Esophagus muscularis mucosa (tissue), 4 donors: ENCODE data around the gene KLHL8. TPM values are rescaled to one million over a fixed set of nuclear protein-coding genes. Genes with fewer than 3 reads are reported as not detected.
"Not testable (repeated sequence)": the region's sequence is repeated elsewhere in the genome, so short reads cannot be mapped to it uniquely, and the experiment has no call there.

Experiments used
- DNase-seq: peaks from one replicate; pipeline ENCODE4 v3.0.0-alpha.2; 2017; ENCODE audit errors: extremely low spot score
- H3K27ac ChIP-seq, 4 donors: fragments of 200-600 bp; sonication (generic); replicated peaks in 1 of 4; 1 replicate in 3 of 4; 2 replicates in 1 of 4; pipeline ENCODE4 v1.5.1; 2016 to 2019; ENCODE audit warnings: mild to moderate bottlenecking in 1 of 4
- H3K27me3 ChIP-seq, 4 donors: fragments of 200-600 bp; sonication (generic); one replicate each; pipeline versions ENCODE4 v1.5.1 to v1.6.0; 2016 to 2019
- H3K36me3 ChIP-seq, 4 donors: fragments of 200-600 bp; sonication (generic); one replicate each; pipeline ENCODE4 v1.5.1; 2016 to 2019
- H3K4me1 ChIP-seq, 4 donors: fragments of 200-600 bp; sonication (generic); one replicate each; pipeline ENCODE4 v1.5.1; 2016 to 2019
- H3K4me3 ChIP-seq, 4 donors: fragments of 200-600 bp; sonication (generic); 1 replicate in 2 of 4; 2 replicates in 2 of 4; pipeline ENCODE4 v1.5.1; 2016 to 2019; ENCODE audit warnings: mild to moderate bottlenecking in 4 of 4, moderate library complexity in 1 of 4
- H3K9me3 ChIP-seq, 4 donors: fragments of 200-600 bp; sonication (generic); 1 replicate in 3 of 4; 2 replicates in 1 of 4; pipeline ENCODE4 v1.5.1; 2016 to 2019
- CTCF ChIP-seq, 3 experiments: fragments of 200-600 bp in 2 of 3; fragments of 450-650 bp in 1 of 3; sonication (generic) in 2 of 3; IDR thresholded peaks; one replicate each; pipeline ENCODE4 v1.5.1; 2017 to 2019; ENCODE audit warnings: antibody characterized with exemption in 3 of 3, mild to moderate bottlenecking in 2 of 3, moderate library complexity in 1 of 3
- EP300 ChIP-seq: sonication (generic); formaldehyde crosslinking; IDR thresholded peaks from one replicate; pipeline ENCODE4 v1.6.1; 2017; ENCODE audit warnings: antibody characterized with exemption
- POLR2A ChIP-seq: fragments of 450-650 bp; IDR thresholded peaks from one replicate; pipeline ENCODE4 v1.6.1; 2017; ENCODE audit warnings: antibody characterized with exemption, moderate library complexity, mild to moderate bottlenecking, low read depth
- POLR2AphosphoS5 ChIP-seq, 2 donors: sonication (generic); formaldehyde crosslinking; IDR thresholded peaks; one replicate each; pipeline ENCODE4 v1.6.1; 2017; ENCODE audit warnings: antibody characterized with exemption in 2 of 2
- WGBS: methylation state at CpG from one replicate; pipeline ENCODE4 v1.1.5; 2018; 5-methylcytosine and 5-hydroxymethylcytosine counted together
- intact Hi-C: fragments of 100-400 bp; cut with DNase I; formaldehyde crosslinking; loops from one replicate; pipeline ENCODE4 v1.15.1; 2023
- total RNA-seq, 4 donors: library from RNA; depleted of rRNA; stranded (reverse); fragments of >200 nt; gene quantifications; one replicate each; pipeline versions ENCODE4 v1.1.0 to v1.2.1, GENCODE V29; 2016

Gene KLHL8
- total RNA-seq, 4 donors from 2014 or later = 7.6 to 18.7 (median 11.7) TPM

GRCh38 chr4:87147116-87147515, 73.3 kb downstream of the KLHL8 start:
- intact Hi-C loops = loop anchor here (5.0 kb wide), 1 partner anchor 225 kb away; no protein-coding TSS in a partner anchor
- peaks cover 0 to 10% (median 3%) of the 10 kb centered on the region in 4 donors for H3K4me1 ChIP-seq

GRCh38 chr4:87145934-87146333, 74.5 kb downstream of the KLHL8 start:
- H3K4me1 ChIP-seq = not testable (repeated sequence)
- H3K36me3 ChIP-seq = peaks cover 0 to 37% (median 16%) of the 10 kb centered on the region in 4 donors

More at GRCh38 chr4:87147116-87147515, 73.3 kb downstream of the KLHL8 start:
- WGBS = 85% methylated on average over 3 of the region's 3 CpGs
- Histone ChIP-seq H3K9me3 (no peaks in the 10 kb centered on the region), H3K27ac (no peak overlapping the region), H3K4me3 (no peak overlapping the region), H3K36me3 (peaks cover 0 to 25% (median 12%) of the 10 kb centered on the region in 4 donors), H3K27me3 (no peaks in the 10 kb centered on the region)
- no peak for DNase-seq
- no peak for TF ChIP-seq EP300

GRCh38 chr4:87144356-87144755, 76.1 kb downstream of the KLHL8 start:
- Histone ChIP-seq H3K9me3 (no peaks in the 10 kb centered on the region), H3K36me3 (peaks cover 0 to 47% (median 20%) of the 10 kb centered on the region in 4 donors), H3K4me3 (no peak overlapping the region), H3K27ac (no peak overlapping the region), H3K4me1 (no peaks in the 10 kb centered on the region), H3K27me3 (no peaks in the 10 kb centered on the region)
- TF ChIP-seq CTCF (IDR thresholded peaks at IDR 0.05) (no peak), POLR2A (no peak), POLR2AphosphoS5 (IDR thresholded peaks at IDR 0.05) (no peak), EP300 (no peak)
- 81% methylated on average over 2 of the region's 2 CpGs for WGBS
- no peak for DNase-seq
- intact Hi-C loops = no loop called here

More at GRCh38 chr4:87145934-87146333, 74.5 kb downstream of the KLHL8 start:
- H3K27me3 ChIP-seq, H3K27ac ChIP-seq, DNase-seq, H3K4me3 ChIP-seq, H3K9me3 ChIP-seq: not testable (repeated sequence)
- intact Hi-C loops = loop anchor here (5.0 kb wide), 1 partner anchor 224 kb away; no protein-coding TSS in a partner anchor
- WGBS = 98% methylated on average over 6 of the region's 6 CpGs

- TF ChIP-seq EP300 (no peak), POLR2A (no peak), CTCF (IDR thresholded peaks at IDR 0.05) (no peak), POLR2AphosphoS5 (IDR thresholded peaks at IDR 0.05) (no peak)
- intact Hi-C loops = no loop called here
- DNase-seq = no peak
- Histone ChIP-seq H3K9me3 (no peaks in the 10 kb centered on the region), H3K27ac (no peak overlapping the region), H3K36me3 (peaks cover 4 to 77% (median 35%) of the 10 kb centered on the region in 4 donors), H3K27me3 (no peaks in the 10 kb centered on the region), H3K4me1 (no peaks in the 10 kb centered on the region), H3K4me3 (no peak overlapping the region)
- 56% methylated on average over 3 of the region's 3 CpGs for WGBS
Measured at GRCh38 chr4:87141428-87141827, 79.0 kb downstream of the KLHL8 start.

- 99% methylated on average over 3 of the region's 3 CpGs for WGBS
- no peaks in the 10 kb centered on the region for H3K4me1 ChIP-seq
- peaks cover 47 to 100% (median 76%) of the 10 kb centered on the region in 4 donors for H3K36me3 ChIP-seq
- no peaks in the 10 kb centered on the region for H3K27me3 ChIP-seq
- H3K9me3 ChIP-seq = no peaks in the 10 kb centered on the region
- H3K27ac ChIP-seq = no peak overlapping the region
- DNase-seq = no peak
- no peak overlapping the region for H3K4me3 ChIP-seq
- TF ChIP-seq CTCF (IDR thresholded peaks at IDR 0.05) (no peak), EP300 (no peak), POLR2A (no peak), POLR2AphosphoS5 (IDR thresholded peaks at IDR 0.05) (no peak)
- intact Hi-C loops = no loop called here
Measured at GRCh38 chr4:87134122-87134521, 86.3 kb downstream of the KLHL8 start.

GRCh38 chr4:87133183-87133582, 87.2 kb downstream of the KLHL8 start:
- WGBS = 74% methylated on average over 2 of the region's 2 CpGs
- H3K9me3 ChIP-seq = no peaks in the 10 kb centered on the region
- peaks cover 0 to 5% (median 0%) of the 10 kb centered on the region in 4 donors for H3K4me1 ChIP-seq
- H3K4me3 ChIP-seq = no peak overlapping the region
- H3K27ac ChIP-seq = no peak overlapping the region
- DNase-seq = no peak
- H3K36me3 ChIP-seq = peaks cover 47 to 100% (median 80%) of the 10 kb centered on the region in 4 donors
- intact Hi-C loops = no loop called here
- H3K27me3 ChIP-seq = no peaks in the 10 kb centered on the region
- TF ChIP-seq POLR2AphosphoS5 (IDR thresholded peaks at IDR 0.05) (no peak), CTCF (IDR thresholded peaks at IDR 0.05) (no peak), EP300 (no peak)
